ENCODE data around the gene CLASP1. TPM values are rescaled to one million over a fixed set of nuclear protein-coding genes. Genes with fewer than 3 reads are reported as not detected.
"Not testable (repeated sequence)": the region's sequence is repeated elsewhere in the genome, so short reads cannot be mapped to it uniquely, and the experiment has no call there.

The CLASP1 gene
- total RNA-seq = 69.3 and 78.5 TPM in 2 replicates

DNA sequence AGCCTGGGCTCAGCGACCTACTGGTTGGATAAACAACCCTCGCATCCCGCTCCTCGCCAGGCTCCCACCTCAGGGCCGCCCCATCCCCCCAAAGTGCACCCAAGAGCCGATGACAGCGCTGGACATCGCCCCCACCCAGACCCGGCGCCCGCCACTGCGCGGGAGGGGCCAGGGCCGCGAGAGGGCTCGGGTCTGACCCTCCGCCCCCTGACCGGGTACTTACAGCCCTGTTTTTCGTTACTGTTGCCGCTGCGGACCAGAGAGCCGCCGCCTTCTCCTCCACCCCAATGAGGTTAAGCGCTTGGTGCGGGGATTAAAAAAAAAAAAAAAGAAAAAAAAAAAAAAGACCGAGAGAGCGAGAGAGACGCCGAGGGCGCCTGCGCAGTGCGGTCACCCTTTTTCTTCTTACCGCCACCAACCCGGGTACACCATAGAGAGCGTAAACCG is at the start of gene CLASP1:
Gene CLASP1 (minus strand): TSS at position 314 of the 447 bp plus-strand sequence. CDS start 43,567 bp downstream, outside the sequence.
- peak within 1 kb of the TSS; percentile 100 for H3K27ac Mint-ChIP-seq
- intact Hi-C loops (cut with micrococcal nuclease) = loop anchor here (1.0 to 2.0 kb wide), 7 partner anchors 50 to 246 kb away; partner anchors contain the start of genes NIFK, RNU4ATAC and TSN
- no peak for DNase-seq
- peaks cover 27% of the 10 kb centered on the region for H3K36me3 Mint-ChIP-seq (ENCODE audit: low read depth)
- H3K4me1 Mint-ChIP-seq = peaks cover 49% of the 10 kb centered on the region
- peak within 1 kb of the TSS; percentile 91 for H3K4me3 Mint-ChIP-seq
- H3K27me3 Mint-ChIP-seq = no peaks in the 10 kb centered on the region
- no peaks in the 10 kb centered on the region for H3K9me3 Mint-ChIP-seq

GRCh38 chr2:121698318-121698930 is 49.2 kb upstream of the CLASP1 start:
- Mint-ChIP-seq H3K4me1 (peaks cover 39% of the 10 kb centered on the region), H3K36me3 (ENCODE audit: low read depth) (no peaks in the 10 kb centered on the region), H3K27me3 (no peaks in the 10 kb centered on the region), H3K4me3 (no peak overlapping the region), H3K27ac (peak overlapping the region; percentile 22), H3K9me3 (no peaks in the 10 kb centered on the region)
- intact Hi-C loops (cut with micrococcal nuclease) = loop anchor here (2.0 kb wide), 2 partner anchors 20 to 56 kb away; partner anchors contain the start of gene TSN
- no peak for DNase-seq

GRCh38 chr2:121697108-121697631 is 47.9 kb upstream of the CLASP1 start:
- Mint-ChIP-seq H3K36me3 (ENCODE audit: low read depth) (no peaks in the 10 kb centered on the region), H3K9me3 (no peaks in the 10 kb centered on the region), H3K27ac (peak overlapping the region; percentile 13), H3K27me3 (no peaks in the 10 kb centered on the region), H3K4me1 (peaks cover 37% of the 10 kb centered on the region), H3K4me3 (no peak overlapping the region)
- no peak for DNase-seq
- intact Hi-C loops (cut with micrococcal nuclease) = no loop called here

DNA sequence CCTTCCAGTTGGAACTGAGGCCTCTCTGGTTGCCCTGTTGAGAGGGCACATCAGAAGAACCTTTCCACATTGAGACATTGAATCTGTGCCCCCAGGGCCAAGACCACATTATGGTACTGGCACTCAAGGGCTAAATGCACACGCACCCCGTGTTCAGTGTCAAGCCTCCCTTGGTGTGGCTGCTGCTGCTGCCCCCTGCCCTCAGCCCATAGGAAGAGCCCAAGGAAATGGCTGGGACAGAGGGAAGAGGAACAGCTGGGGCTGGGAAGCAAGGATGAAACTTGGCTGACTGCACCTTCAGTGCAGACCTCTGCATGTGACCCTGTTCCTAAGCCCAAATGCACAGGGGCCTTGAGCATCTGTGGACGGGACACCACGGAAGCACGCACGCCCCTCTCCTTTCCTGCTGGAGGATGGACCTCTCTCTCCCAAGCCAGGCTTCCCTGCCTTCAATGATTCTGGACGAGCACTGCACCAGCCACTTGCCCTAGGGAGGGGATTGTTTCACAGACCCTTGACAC is 47.2 kb upstream of the CLASP1 start:
- intact Hi-C loops (cut with micrococcal nuclease) = no loop called here
- Mint-ChIP-seq H3K4me3 (no peak overlapping the region), H3K27ac (no peak overlapping the region), H3K36me3 (ENCODE audit: low read depth) (no peaks in the 10 kb centered on the region), H3K4me1 (peaks cover 31% of the 10 kb centered on the region), H3K9me3 (no peaks in the 10 kb centered on the region), H3K27me3 (no peaks in the 10 kb centered on the region)
- DNase-seq = no peak

GRCh38 chr2:121695171-121695451 is 45.8 kb upstream of the CLASP1 start:
- Mint-ChIP-seq H3K27ac (no peak overlapping the region), H3K4me3 (no peak overlapping the region), H3K9me3 (no peaks in the 10 kb centered on the region), H3K4me1 (peaks cover 20% of the 10 kb centered on the region), H3K36me3 (ENCODE audit: low read depth) (no peaks in the 10 kb centered on the region), H3K27me3 (no peaks in the 10 kb centered on the region)
- no peak for DNase-seq
- intact Hi-C loops (cut with micrococcal nuclease) = no loop called here

DNA sequence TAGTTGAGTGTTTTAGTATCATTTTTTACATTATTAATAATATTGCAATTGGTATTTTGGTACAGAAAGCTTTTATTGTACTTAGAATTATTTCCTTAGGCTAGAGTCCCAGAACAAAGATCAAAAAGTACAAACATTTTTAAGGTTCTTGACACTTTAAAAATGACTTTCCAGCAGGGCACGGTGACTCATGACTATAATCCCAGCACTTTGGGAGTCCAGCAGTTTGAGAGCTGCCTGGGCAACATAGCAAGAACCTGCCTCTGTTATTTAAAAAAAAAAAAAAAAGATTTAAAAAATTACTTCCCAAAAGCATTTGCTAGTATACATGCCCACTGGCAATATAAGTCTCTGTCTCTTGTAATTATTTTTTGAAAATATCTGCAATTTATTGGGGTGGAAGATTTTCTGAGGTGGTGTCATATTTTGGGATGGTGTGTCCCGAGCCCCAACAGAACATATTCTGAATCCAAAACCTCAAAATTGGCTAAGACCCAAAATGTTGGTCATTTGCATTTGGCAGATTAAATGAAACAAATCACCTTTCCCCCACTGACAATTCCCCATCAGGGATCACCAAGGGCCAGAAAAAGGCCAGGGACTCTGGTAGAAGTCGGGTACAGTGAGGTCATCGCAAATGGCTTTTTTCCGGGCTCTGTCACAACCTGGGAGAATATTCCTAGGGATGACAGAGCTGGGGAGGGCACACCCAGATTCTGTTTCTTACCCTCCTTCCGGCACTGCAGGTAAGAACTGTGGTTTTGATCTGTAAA is 45.3 kb upstream of the CLASP1 start:
- peaks cover 14% of the 10 kb centered on the region for H3K4me1 Mint-ChIP-seq
- no peaks in the 10 kb centered on the region for H3K27me3 Mint-ChIP-seq
- no peaks in the 10 kb centered on the region for H3K9me3 Mint-ChIP-seq
- H3K4me3 Mint-ChIP-seq = no peak overlapping the region
- no peak for DNase-seq
- no peaks in the 10 kb centered on the region for H3K36me3 Mint-ChIP-seq (ENCODE audit: low read depth)
- H3K27ac Mint-ChIP-seq = no peak overlapping the region
- intact Hi-C loops (cut with micrococcal nuclease) = no loop called here

GRCh38 chr2:121690572-121690971 is 41.3 kb upstream of the CLASP1 start:
- H3K9me3 Mint-ChIP-seq; H3K4me1 Mint-ChIP-seq; intact Hi-C loops (cut with micrococcal nuclease); DNase-seq; H3K36me3 Mint-ChIP-seq (ENCODE audit: low read depth); H3K27ac Mint-ChIP-seq; H3K27me3 Mint-ChIP-seq; H3K4me3 Mint-ChIP-seq: not testable (repeated sequence)

DNA sequence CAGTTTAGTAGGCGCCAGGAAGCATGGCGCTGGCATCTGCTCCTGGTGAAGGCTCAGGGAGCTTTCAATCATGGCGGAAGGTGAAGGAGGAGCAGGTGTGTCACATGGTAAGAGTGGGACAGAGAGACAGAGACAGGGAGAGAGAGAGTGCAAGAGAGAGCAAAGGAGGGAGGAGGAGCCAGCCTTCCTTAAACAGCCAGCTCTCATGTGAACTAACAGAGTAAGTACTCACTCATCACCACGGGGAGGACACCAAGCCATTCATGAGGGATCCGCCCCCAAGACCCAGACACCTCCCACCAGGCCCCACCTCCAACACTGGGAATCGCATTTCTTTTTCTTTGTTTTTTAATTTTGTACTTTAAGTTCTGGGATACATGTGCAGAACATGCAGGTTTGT is 40.8 kb upstream of the CLASP1 start:
- peaks cover 2% of the 10 kb centered on the region for H3K4me1 Mint-ChIP-seq
- intact Hi-C loops (cut with micrococcal nuclease) = no loop called here
- H3K27ac Mint-ChIP-seq = no peak overlapping the region
- H3K9me3 Mint-ChIP-seq = peaks cover 4% of the 10 kb centered on the region
- no peak overlapping the region for H3K4me3 Mint-ChIP-seq
- no peaks in the 10 kb centered on the region for H3K27me3 Mint-ChIP-seq
- no peak for DNase-seq
- no peaks in the 10 kb centered on the region for H3K36me3 Mint-ChIP-seq (ENCODE audit: low read depth)

DNA sequence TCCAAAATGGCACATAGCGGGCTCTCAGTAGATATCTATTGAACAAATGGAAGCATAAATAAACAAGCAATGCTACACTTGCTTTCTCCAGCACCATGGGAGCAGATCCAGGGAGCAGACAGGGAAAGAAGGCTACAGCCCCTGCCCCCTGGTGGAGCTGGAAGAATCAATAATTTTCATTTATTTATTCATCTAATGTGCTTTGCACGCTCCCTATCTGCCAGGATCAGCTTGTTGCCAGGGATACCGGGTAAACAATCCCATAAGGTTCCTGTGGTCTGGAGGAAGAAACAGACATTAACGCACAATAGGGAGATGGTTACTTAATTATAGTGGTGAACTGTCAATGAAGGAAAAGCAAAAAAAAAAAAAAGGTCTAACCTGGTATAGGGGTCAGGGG is 40.1 kb upstream of the CLASP1 start:
- intact Hi-C loops (cut with micrococcal nuclease) = no loop called here
- peaks cover 2% of the 10 kb centered on the region for H3K4me1 Mint-ChIP-seq
- H3K4me3 Mint-ChIP-seq = no peak overlapping the region
- H3K36me3 Mint-ChIP-seq (ENCODE audit: low read depth) = no peaks in the 10 kb centered on the region
- no peak for DNase-seq
- H3K27me3 Mint-ChIP-seq = no peaks in the 10 kb centered on the region
- no peak overlapping the region for H3K27ac Mint-ChIP-seq
- H3K9me3 Mint-ChIP-seq = peaks cover 5% of the 10 kb centered on the region

DNA sequence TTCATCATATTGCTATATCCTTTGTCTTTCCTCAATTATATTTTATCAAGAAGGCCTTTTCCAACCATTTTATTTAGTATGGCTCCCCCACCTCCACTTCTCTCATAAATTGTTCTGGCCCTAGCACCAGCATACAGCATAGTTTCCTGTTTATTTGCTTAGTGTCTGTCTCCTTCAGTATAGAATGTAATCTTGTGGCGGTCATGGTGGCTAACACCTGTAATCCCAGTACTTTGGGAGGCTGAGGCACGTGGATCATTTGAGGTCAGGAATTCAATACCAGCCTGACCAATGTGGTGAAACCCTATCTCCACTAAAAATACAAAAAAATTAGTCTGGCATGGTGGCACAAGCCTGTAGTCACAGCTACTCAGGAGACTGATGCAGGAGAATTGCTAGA is 39.6 kb upstream of the CLASP1 start:
- Mint-ChIP-seq H3K9me3 (peaks cover 10% of the 10 kb centered on the region), H3K27me3 (no peaks in the 10 kb centered on the region), H3K4me3 (no peak overlapping the region), H3K4me1 (peaks cover 2% of the 10 kb centered on the region), H3K36me3 (ENCODE audit: low read depth) (no peaks in the 10 kb centered on the region), H3K27ac (no peak overlapping the region)
- intact Hi-C loops (cut with micrococcal nuclease) = no loop called here
- no peak for DNase-seq

DNA sequence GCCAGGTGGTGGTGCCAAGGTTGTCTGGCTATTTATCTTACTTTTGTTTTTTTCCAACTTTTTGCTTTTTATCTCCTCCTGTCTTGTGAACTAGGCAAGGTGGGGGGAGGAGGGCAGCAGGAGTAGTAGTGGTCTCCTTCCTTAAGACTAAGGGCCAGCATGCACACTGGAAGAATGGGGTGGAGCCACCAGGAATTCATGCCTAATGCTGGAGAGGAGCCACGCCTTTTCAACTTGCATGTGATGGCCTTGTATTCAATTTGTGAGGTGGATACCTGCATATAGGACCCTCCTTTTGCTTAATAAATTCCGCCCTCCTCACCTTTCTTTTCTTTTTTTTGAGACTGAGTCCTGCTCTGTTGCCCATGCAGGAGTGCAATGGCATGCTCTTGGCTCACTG is 37.6 kb upstream of the CLASP1 start:
- Mint-ChIP-seq H3K4me3 (no peak overlapping the region), H3K27ac (no peak overlapping the region), H3K36me3 (ENCODE audit: low read depth) (peaks cover 4% of the 10 kb centered on the region), H3K4me1 (peaks cover 2% of the 10 kb centered on the region), H3K9me3 (peaks cover 19% of the 10 kb centered on the region), H3K27me3 (no peaks in the 10 kb centered on the region)
- intact Hi-C loops (cut with micrococcal nuclease) = no loop called here
- DNase-seq = no peak

DNA sequence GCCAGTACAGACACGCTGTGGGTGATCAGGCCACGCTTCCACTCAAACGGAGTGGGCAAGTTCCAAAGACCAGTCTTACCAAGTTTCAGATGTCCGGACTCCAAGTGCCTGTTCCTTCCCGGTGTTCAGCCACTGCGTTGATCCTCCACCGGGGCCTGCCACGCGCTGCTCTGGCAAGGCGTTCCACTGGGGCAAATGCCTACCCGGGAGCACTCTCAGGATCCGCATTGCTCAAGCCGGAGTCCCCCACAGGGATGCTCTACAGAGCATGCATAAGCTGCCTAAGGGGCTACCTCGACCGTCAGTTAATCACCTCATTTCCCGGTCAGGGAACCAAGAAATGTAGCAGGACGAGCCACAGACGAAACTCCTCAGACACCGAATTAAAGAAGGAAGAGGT is 37.0 kb upstream of the CLASP1 start:
- H3K9me3 Mint-ChIP-seq = peaks cover 26% of the 10 kb centered on the region
- H3K4me1 Mint-ChIP-seq = peaks cover 2% of the 10 kb centered on the region
- intact Hi-C loops (cut with micrococcal nuclease) = no loop called here

DNA sequence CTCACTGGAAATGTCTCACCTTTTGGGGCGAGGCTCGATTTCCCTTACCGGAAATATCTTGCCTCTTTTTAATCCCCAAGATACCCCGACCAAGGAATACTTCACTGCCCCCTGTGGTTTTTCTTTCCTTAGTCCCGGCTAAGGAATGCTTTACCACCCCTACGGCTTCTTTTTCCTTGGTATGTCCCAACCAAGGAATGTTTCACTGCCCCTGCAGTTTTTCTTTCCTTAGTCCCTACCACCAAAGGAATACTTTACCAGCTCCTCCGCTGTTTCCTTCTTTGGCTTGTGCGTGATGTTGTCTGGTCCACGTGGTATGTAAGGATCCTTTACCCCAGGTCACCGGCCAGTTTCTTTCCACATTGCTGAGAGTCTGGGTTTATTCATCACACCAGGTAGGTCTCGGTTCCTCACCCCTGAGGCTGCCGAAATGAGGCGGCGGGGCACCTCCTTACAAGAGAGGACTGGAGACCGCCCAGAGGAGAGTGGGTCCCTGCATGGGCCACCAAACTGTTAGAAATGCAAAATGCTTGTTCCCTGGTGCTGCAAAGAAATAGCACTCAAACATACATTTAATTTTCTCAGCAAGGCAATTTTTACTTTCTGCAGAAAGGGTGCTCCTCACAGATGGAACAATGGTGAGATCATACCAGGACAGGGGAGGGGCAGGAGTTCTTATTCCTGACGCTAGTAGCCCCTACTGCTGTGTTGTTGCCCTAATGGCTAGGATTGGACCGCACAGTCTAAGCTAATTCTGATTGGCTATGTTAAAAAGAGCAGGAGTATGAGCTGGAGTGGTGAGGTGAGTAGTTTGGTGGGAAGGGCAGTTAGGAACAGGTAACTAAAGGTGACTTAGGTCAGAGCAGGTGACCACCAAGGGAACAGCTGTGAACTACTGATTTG is 33.4 kb upstream of the CLASP1 start:
- Mint-ChIP-seq H3K27ac (no peak overlapping the region), H3K27me3 (no peaks in the 10 kb centered on the region), H3K9me3 (peaks cover 40% of the 10 kb centered on the region), H3K36me3 (ENCODE audit: low read depth) (peaks cover 10% of the 10 kb centered on the region), H3K4me3 (no peak overlapping the region), H3K4me1 (peaks cover 7% of the 10 kb centered on the region)
- intact Hi-C loops (cut with micrococcal nuclease) = no loop called here
- DNase-seq = no peak

More for the DNA sequence above, 37.0 kb upstream of the CLASP1 start:
- no peaks in the 10 kb centered on the region for H3K27me3 Mint-ChIP-seq
- no peak overlapping the region for H3K4me3 Mint-ChIP-seq
- no peak for DNase-seq
- no peak overlapping the region for H3K27ac Mint-ChIP-seq
- peaks cover 7% of the 10 kb centered on the region for H3K36me3 Mint-ChIP-seq (ENCODE audit: low read depth)
